GM21423 (cell line): ENCODE measurements around the gene CSTA.
A peak's percentile ranks its signal among the peaks of the same experiment; 100 is the strongest.

Experiments
- ATAC-seq: cut with Tn5 transposase; IDR thresholded peaks from one replicate; pipeline ENCODE4 v1.9.1; 2021; ENCODE audit warnings: mild to moderate bottlenecking, moderate library complexity; ENCODE audit not compliant: unreplicated experiment

CSTA gene

GRCh38 chr3:122366379-122366749, 41.3 kb downstream of the CSTA start:
- no peak for ATAC-seq

GRCh38 chr3:122374034-122374433, 49.0 kb downstream of the CSTA start:
- no peak for ATAC-seq

GRCh38 chr3:122377975-122378374, 52.9 kb downstream of the CSTA start:
- ATAC-seq, result no peak

GRCh38 chr3:122382888-122383666, 58.0 kb downstream of the CSTA start, which contains the start of gene MIX23:
TSS of gene MIX23 (minus strand) at chr3:122383231. CDS start at chr3:122383224, 7 bp downstream.
- peak; percentile 38 for ATAC-seq

GRCh38 chr3:122383771-122384697, 59.0 kb downstream of the CSTA start, which contains the start of gene FAM162A:
TSS of gene FAM162A (plus strand) at chr3:122384182. CDS start at chr3:122384266, 84 bp downstream.
- peak; percentile 94 for ATAC-seq

- ATAC-seq, result no peak
These were observed 62.7 kb downstream of the CSTA start for GRCh38 chr3:122387709-122388108.

GRCh38 chr3:122389197-122389596, 64.1 kb downstream of the CSTA start:
- ATAC-seq, result no peak

GRCh38 chr3:122389892-122390291, 64.8 kb downstream of the CSTA start:
- ATAC-seq, result no peak

- ATAC-seq, result no peak
These were observed 65.6 kb downstream of the CSTA start for GRCh38 chr3:122390665-122391064.
